HEK293 (cell line): ENCODE results near the gene RNF13.

Experiments used
- CTCF ChIA-PET: fragments of 350-600 bp; formaldehyde crosslinking; extraction: SDS; loops from one replicate; lab custom pipeline; 2021; ENCODE audit warnings: antibody characterized with exemption; lab: Yijun Ruan, JAX
- POLR2A ChIA-PET: fragments of 300-600 bp; formaldehyde crosslinking; extraction: SDS; loops from one replicate; lab custom pipeline; 2020; ENCODE audit warnings: antibody characterized with exemption, inconsistent platforms; lab: Yijun Ruan, JAX
- H3K27ac ChIP-seq: fragments of 200-500 bp; sonication (Bioruptor generic); 2 replicates; pipeline ENCODE4 v1.5.1; 2014; ENCODE audit warnings: low read depth, low read length, control low read depth, inconsistent platforms; ENCODE audit errors: extremely low read depth
- H3K36me3 ChIP-seq, 2 experiments: fragments of 200-500 bp in 1 of 2; sonication (Bioruptor generic) in 1 of 2; 1 replicate in 1 of 2; 2 replicates in 1 of 2; pipeline ENCODE4 v1.5.1; 2014 to 2017; ENCODE audit warnings: inconsistent platforms in 2 of 2, low read length in 2 of 2; ENCODE audit not compliant: control insufficient read depth in 2 of 2, insufficient read depth in 1 of 2
- H3K4me1 ChIP-seq: fragments of 200-500 bp; sonication (Bioruptor generic); 2 replicates; pipeline ENCODE4 v1.5.1; 2014; ENCODE audit warnings: mild to moderate bottlenecking, low read length, inconsistent platforms; ENCODE audit not compliant: control insufficient read depth, insufficient read depth
- H3K4me3 ChIP-seq: 2 replicates; pipeline ENCODE4 v1.5.1; 2011; ENCODE audit warnings: low read depth, mild to moderate bottlenecking, control low read depth, low read length, moderate library complexity
- H3K9me3 ChIP-seq: fragments of 200-500 bp; sonication (Bioruptor generic); 2 replicates; pipeline ENCODE4 v1.5.1; 2014; ENCODE audit warnings: low read depth, low read length, inconsistent platforms; ENCODE audit not compliant: control insufficient read depth, insufficient read depth
- BCL11B ChIP-seq: fragments of 450-650 bp; formaldehyde crosslinking; IDR thresholded peaks from 2 replicates; pipeline ENCODE4 v1.5.1; 2016; ENCODE audit warnings: low read depth, missing biosample characterization, missing genetic modification characterization
- EGR2 ChIP-seq: fragments of 450-650 bp; formaldehyde crosslinking; IDR thresholded peaks from 2 replicates; pipeline ENCODE4 v1.5.1; 2016; ENCODE audit warnings: low read depth, missing biosample characterization, missing genetic modification characterization
- MEIS1 ChIP-seq: sonication (generic); formaldehyde crosslinking; IDR thresholded peaks from 2 replicates; pipeline ENCODE4 v1.8.1; 2022; ENCODE audit warnings: missing genetic modification reagents, mild to moderate bottlenecking, borderline replicate concordance
- ZBTB20 ChIP-seq: fragments of 450-650 bp; formaldehyde crosslinking; IDR thresholded peaks from 2 replicates; pipeline ENCODE4 v1.5.1; 2016; ENCODE audit warnings: missing biosample characterization, missing genetic modification characterization
- ZNF114 ChIP-seq: fragments of 450-650 bp; formaldehyde crosslinking; IDR thresholded peaks from 2 replicates; pipeline ENCODE4 v1.5.0; 2017; ENCODE audit warnings: missing biosample characterization, missing genetic modification characterization
- ZNF133 ChIP-seq: fragments of 450-650 bp; formaldehyde crosslinking; IDR thresholded peaks from 2 replicates; pipeline ENCODE4 v1.5.1; 2016; ENCODE audit warnings: missing biosample characterization, missing genetic modification characterization
- ZNF23 ChIP-seq: fragments of 450-650 bp; formaldehyde crosslinking; IDR thresholded peaks from 2 replicates; pipeline ENCODE4 v1.5.1; 2016; ENCODE audit warnings: missing biosample characterization, missing genetic modification characterization, borderline replicate concordance
- ZNF324 ChIP-seq: fragments of 450-650 bp; formaldehyde crosslinking; IDR thresholded peaks from 2 replicates; pipeline ENCODE4 v1.5.1; 2016; ENCODE audit warnings: missing biosample characterization, missing genetic modification characterization
- ZNF341 ChIP-seq: fragments of 450-650 bp; formaldehyde crosslinking; IDR thresholded peaks from 2 replicates; pipeline ENCODE4; 2016; ENCODE audit warnings: low read depth, missing biosample characterization, missing genetic modification characterization
- ZNF404 ChIP-seq: fragments of 450-650 bp; formaldehyde crosslinking; IDR thresholded peaks from 2 replicates; pipeline ENCODE4 v1.5.1; 2017; ENCODE audit warnings: missing biosample characterization, missing genetic modification characterization
- ZNF433 ChIP-seq: fragments of 450-650 bp; formaldehyde crosslinking; IDR thresholded peaks from 2 replicates; pipeline ENCODE4 v1.5.1; 2016; ENCODE audit warnings: missing biosample characterization, missing genetic modification characterization, low read depth
- ZNF555 ChIP-seq: fragments of 450-650 bp; formaldehyde crosslinking; conservative IDR thresholded peaks from 2 replicates; pipeline ENCODE4 v1.5.1; 2017; ENCODE audit warnings: missing biosample characterization, mild to moderate bottlenecking, missing genetic modification characterization, inconsistent platforms
- ZNF670 ChIP-seq: fragments of 450-650 bp; formaldehyde crosslinking; IDR thresholded peaks from 2 replicates; pipeline ENCODE4 v1.5.1; 2016; ENCODE audit warnings: missing biosample characterization, missing genetic modification characterization, low read depth
- ZNF701 ChIP-seq: fragments of 450-650 bp; formaldehyde crosslinking; IDR thresholded peaks from 2 replicates; pipeline ENCODE4 v1.5.1; 2016; ENCODE audit warnings: missing biosample characterization, missing genetic modification characterization
- ZNF776 ChIP-seq: fragments of 450-650 bp; formaldehyde crosslinking; IDR thresholded peaks from 2 replicates; pipeline ENCODE4 v1.5.0; 2017; ENCODE audit warnings: missing biosample characterization, missing genetic modification characterization, borderline replicate concordance
- TF ChIP-seq, protein P1 (sequence below): fragments of 450-650 bp; formaldehyde crosslinking; IDR thresholded peaks from 2 replicates; pipeline ENCODE4 v1.5.1; 2016; ENCODE audit warnings: missing biosample characterization, missing genetic modification characterization
- TF ChIP-seq, protein P2 (sequence below): fragments of 450-650 bp; formaldehyde crosslinking; IDR thresholded peaks from 2 replicates; pipeline ENCODE4 v1.5.1; 2016; ENCODE audit warnings: missing biosample characterization, missing genetic modification characterization
- TF ChIP-seq, protein P3 (sequence below): fragments of 450-650 bp; formaldehyde crosslinking; IDR thresholded peaks from 2 replicates; pipeline ENCODE4; 2016; ENCODE audit warnings: missing biosample characterization, missing genetic modification characterization
- TF ChIP-seq, protein P4 (sequence below): fragments of 450-650 bp; IDR thresholded peaks from 2 replicates; pipeline ENCODE4 v1.5.1; 2018; ENCODE audit warnings: missing biosample characterization, missing genetic modification characterization

Gene RNF13

DNA sequence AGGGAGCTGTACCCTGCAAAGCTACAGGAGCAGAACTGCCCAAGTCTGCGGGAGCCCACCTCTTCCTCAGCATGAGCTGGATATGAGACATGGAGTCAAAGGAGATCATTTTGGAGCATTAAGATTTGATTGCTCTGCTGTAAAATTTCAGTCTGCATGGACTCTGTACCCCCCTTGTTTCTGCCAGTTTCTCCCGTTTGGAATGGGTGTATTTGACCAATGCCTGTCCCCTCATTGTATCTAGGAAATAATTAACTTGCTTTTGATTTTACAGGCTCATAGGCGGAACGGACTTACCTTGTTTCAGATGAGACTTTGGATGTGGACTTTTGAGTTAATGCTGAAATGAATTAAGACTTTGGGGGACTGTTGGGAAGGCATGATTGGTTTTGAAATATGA is 18.3 kb downstream of the RNF13 start:
- no peaks in the 10 kb centered on the region for H3K4me1 ChIP-seq
- ChIA-PET POLR2A (no interaction called here), CTCF (no interaction called here)
- no peak overlapping the region for H3K4me3 ChIP-seq
- H3K27ac ChIP-seq = no peak overlapping the region
- no peaks in the 10 kb centered on the region for H3K9me3 ChIP-seq
- no peaks in the 10 kb centered on the region for H3K36me3 ChIP-seq
- TF ChIP-seq ZNF776 = no peak
- TF ChIP-seq ZNF324 (tag by site-specific recombination) = no peak
- TF ChIP-seq ZNF670 (tag by site-specific recombination) = no peak
- TF ChIP-seq ZNF133 (tag by site-specific recombination) = no peak

DNA sequence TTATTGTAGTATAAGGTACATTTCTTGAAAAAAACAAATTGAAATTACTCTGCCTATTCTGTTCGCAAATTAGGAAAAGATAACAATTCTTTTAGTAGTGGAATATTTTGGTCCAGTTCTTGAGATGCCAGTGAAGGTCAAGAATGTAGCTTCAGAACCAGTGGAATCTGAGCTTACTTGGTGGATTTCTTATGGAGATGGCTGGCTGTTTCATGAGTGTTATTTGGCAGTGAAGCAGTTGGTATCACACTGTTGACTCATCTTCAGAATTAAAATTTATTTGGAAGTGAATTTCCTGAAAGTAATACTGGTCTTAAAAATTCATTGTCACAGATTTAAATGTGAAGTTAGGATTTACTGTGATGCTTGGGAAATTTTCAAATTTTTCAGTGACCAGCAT is 19.1 kb downstream of the RNF13 start:
- Histone ChIP-seq H3K36me3 (no peaks in the 10 kb centered on the region), H3K27ac (no peak overlapping the region), H3K9me3 (no peaks in the 10 kb centered on the region), H3K4me1 (no peaks in the 10 kb centered on the region), H3K4me3 (no peak overlapping the region)
- no peak for TF ChIP-seq ZNF701 (tag by site-specific recombination)
- TF ChIP-seq ZNF555 (tag by site-specific recombination) = no peak
- TF ChIP-seq EGR2 = no peak
- no peak for TF ChIP-seq ZBTB20 (tag by site-specific recombination)
- TF ChIP-seq, protein P1, sequence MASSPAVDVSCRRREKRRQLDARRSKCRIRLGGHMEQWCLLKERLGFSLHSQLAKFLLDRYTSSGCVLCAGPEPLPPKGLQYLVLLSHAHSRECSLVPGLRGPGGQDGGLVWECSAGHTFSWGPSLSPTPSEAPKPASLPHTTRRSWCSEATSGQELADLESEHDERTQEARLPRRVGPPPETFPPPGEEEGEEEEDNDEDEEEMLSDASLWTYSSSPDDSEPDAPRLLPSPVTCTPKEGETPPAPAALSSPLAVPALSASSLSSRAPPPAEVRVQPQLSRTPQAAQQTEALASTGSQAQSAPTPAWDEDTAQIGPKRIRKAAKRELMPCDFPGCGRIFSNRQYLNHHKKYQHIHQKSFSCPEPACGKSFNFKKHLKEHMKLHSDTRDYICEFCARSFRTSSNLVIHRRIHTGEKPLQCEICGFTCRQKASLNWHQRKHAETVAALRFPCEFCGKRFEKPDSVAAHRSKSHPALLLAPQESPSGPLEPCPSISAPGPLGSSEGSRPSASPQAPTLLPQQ (tag by site-specific recombination) = no peak
- no peak for TF ChIP-seq ZNF341 (tag by site-specific recombination)
- no peak for TF ChIP-seq ZNF433 (tag by site-specific recombination)
- TF ChIP-seq, protein P2, sequence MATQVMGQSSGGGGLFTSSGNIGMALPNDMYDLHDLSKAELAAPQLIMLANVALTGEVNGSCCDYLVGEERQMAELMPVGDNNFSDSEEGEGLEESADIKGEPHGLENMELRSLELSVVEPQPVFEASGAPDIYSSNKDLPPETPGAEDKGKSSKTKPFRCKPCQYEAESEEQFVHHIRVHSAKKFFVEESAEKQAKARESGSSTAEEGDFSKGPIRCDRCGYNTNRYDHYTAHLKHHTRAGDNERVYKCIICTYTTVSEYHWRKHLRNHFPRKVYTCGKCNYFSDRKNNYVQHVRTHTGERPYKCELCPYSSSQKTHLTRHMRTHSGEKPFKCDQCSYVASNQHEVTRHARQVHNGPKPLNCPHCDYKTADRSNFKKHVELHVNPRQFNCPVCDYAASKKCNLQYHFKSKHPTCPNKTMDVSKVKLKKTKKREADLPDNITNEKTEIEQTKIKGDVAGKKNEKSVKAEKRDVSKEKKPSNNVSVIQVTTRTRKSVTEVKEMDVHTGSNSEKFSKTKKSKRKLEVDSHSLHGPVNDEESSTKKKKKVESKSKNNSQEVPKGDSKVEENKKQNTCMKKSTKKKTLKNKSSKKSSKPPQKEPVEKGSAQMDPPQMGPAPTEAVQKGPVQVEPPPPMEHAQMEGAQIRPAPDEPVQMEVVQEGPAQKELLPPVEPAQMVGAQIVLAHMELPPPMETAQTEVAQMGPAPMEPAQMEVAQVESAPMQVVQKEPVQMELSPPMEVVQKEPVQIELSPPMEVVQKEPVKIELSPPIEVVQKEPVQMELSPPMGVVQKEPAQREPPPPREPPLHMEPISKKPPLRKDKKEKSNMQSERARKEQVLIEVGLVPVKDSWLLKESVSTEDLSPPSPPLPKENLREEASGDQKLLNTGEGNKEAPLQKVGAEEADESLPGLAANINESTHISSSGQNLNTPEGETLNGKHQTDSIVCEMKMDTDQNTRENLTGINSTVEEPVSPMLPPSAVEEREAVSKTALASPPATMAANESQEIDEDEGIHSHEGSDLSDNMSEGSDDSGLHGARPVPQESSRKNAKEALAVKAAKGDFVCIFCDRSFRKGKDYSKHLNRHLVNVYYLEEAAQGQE (tag by site-specific recombination) = no peak
- ChIA-PET CTCF (no interaction called here), POLR2A (no interaction called here)

GRCh38 chr3:149833241-149833640 is 20.2 kb downstream of the RNF13 start:
- POLR2A ChIA-PET = no interaction called here
- H3K4me1 ChIP-seq = no peaks in the 10 kb centered on the region
- no peak overlapping the region for H3K4me3 ChIP-seq
- H3K27ac ChIP-seq = no peak overlapping the region
- no peaks in the 10 kb centered on the region for H3K9me3 ChIP-seq
- CTCF ChIA-PET = interaction anchor here (0.7 kb wide), 1 partner anchor 713 kb away, joined by 3 read pairs; no protein-coding TSS in a partner anchor
- no peaks in the 10 kb centered on the region for H3K36me3 ChIP-seq
- TF ChIP-seq ZNF114 (tag by site-specific recombination) (no peak), ZNF404 (no peak), EGR2 (no peak), MEIS1 (CRISPR knock-in tag) (no peak), ZNF23 (no peak), BCL11B (tag by site-specific recombination) (no peak)
- TF ChIP-seq, protein P3, sequence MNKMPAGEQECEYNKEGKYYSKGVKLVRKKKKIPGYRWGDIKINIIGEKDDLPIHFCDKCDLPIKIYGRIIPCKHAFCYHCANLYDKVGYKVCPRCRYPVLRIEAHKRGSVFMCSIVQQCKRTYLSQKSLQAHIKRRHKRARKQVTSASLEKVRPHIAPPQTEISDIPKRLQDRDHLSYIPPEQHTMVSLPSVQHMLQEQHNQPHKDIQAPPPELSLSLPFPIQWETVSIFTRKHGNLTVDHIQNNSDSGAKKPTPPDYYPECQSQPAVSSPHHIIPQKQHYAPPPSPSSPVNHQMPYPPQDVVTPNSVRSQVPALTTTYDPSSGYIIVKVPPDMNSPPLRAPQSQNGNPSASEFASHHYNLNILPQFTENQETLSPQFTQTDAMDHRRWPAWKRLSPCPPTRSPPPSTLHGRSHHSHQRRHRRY (tag by site-specific recombination) = no peak
- TF ChIP-seq, protein P4, sequence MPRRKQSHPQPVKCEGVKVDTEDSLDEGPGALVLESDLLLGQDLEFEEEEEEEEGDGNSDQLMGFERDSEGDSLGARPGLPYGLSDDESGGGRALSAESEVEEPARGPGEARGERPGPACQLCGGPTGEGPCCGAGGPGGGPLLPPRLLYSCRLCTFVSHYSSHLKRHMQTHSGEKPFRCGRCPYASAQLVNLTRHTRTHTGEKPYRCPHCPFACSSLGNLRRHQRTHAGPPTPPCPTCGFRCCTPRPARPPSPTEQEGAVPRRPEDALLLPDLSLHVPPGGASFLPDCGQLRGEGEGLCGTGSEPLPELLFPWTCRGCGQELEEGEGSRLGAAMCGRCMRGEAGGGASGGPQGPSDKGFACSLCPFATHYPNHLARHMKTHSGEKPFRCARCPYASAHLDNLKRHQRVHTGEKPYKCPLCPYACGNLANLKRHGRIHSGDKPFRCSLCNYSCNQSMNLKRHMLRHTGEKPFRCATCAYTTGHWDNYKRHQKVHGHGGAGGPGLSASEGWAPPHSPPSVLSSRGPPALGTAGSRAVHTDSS (tag by site-specific recombination) = no peak
